T1000 (cell line): Measurements from ENCODE around the gene MSMB.
"Not testable (repeated sequence)": the region's sequence is repeated elsewhere in the genome, so short reads cannot be mapped to it uniquely, and the experiment has no call there.

ENCODE experiments used
- DNase-seq: peaks from one replicate; lab custom pipeline; 2025; ENCODE audit warnings: mixed read lengths; lab: John Stamatoyannopoulos, UW

The MSMB gene

GRCh38 chr10:46046261-46046660 lies at the start of gene MSMB:
MSMB (minus strand) TSS chr10:46046269; CDS start chr10:46046237, 32 bp downstream.
- DNase-seq, result no peak

GRCh38 chr10:46094931-46095750 lies 49.1 kb upstream of the MSMB start:
- DNase-seq, result no peak

DNA sequence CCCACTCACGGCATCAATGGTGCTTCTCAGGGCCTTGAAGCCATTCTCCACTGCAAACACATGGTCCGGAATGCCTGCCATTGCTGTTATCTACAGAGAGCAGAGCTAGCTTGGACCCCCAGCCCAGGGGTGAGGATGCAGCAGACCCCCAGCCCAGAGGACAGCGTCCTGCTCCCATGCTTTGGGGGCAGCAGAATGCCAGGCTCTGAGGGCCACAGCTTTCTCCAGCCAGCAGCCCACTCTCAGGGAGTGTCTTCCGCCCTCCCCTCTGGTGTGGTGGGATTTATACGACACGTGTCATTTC lies 48.1 kb upstream of the MSMB start:
- no peak for DNase-seq

- DNase-seq, result not testable (repeated sequence)
Measured at GRCh38 chr10:46093316-46094196, 47.5 kb upstream of the MSMB start.

DNA sequence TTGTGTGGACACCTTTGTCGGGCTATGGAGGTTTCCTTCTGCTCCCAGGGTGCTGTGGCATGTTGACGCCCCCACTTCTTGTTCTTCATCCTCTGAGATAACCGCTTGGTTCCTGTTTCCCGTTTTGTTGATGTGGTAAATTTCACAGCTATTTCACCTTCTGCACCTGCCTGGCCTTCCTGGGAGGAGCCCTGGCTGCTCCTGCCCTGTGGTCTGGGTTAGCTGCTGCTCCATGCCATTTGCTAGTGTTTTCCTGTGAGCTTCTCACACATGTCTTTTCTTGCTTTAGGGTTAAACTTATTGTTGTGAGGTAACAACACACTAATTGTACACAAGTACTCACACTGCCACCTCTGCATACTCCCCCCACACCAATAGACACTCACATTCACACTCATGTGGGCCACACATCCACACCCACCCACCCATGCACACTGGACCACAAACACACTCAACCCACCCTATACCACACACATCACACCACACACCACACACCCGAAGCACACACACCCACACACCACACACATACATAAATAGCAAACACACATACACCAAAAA lies 46.5 kb upstream of the MSMB start:
- DNase-seq, result no peak

DNA sequence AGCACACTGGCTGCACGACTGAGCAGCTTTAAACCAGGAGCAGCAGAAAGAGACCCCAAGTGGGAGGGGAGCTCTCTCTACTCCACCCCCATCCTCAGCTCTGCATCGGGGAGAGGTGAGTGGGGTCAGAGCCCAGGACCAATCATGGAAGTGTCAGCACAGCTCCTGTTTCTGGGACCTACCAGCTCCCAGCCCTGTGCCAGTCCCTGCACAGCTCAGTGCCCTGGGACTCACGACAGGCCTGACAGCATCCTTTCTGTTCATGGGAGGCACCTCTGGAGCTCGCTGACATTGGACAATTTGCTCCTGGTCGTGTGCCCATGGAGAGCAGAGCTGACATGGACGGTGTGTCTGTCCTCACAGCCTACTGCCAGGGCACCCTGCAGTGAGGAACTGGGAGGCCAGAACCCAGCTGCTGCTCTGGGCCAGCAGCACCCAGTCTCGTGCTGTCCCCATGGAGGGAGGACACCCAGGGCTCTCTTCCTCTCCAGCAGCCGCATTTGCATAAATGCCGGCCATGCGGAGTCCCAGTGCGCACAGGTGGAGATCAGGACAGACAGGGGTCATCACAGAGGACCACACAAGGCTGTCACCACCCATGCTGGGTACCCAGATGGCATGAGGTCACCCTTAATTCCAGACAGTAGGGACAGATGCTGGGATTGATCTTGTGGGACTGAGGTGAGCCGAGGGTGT lies 45.9 kb upstream of the MSMB start:
- DNase-seq, result no peak

GRCh38 chr10:46091080-46091827 lies 45.2 kb upstream of the MSMB start:
- DNase-seq, result no peak

DNA sequence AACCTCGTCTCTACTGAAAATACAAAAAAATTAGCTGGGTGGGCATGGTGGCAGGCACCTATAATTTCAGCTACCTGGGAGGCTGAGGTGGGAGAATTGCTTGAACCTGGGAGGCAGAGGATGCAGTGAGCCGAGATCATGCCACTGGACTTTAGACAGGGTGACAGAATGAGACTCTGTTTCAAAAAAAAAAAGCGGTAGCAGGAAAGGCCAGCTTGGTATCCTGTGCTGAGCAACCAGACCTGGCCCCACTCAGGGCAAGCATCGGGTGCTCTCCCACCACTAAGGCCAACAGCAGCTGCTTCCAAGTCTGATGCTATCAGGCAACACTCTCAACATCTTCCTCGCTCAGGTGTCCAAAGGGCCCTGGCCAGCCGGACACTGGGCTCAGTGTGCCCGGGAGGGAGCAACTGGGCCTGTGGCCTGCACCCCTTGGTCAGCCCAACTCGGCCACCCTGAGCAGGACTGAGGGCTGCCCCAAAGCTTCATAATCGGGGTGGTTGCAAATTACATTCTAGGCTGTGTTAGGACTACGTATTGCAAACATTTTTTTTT lies 44.3 kb upstream of the MSMB start:
- no peak for DNase-seq

DNA sequence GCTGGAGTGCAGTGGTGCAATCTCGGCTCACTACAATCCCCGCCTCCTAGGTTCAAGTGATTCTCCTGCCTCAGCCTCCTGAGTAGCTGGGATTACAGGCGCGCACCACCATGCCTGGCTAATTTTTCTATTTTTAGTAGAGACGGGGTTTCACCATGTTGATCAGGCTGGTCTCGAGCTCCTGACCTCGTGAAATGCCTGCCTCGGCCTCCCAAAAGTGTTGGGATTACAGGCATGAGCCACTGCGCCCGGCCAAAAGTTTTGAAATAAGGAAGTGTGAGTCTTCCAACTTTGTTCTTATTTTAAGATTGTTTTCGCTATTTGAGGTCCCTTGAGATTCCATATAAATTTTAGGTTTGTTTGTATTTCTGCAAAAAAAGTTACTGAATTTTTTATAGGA lies 41.3 kb upstream of the MSMB start:
- not testable (repeated sequence) for DNase-seq

DNA sequence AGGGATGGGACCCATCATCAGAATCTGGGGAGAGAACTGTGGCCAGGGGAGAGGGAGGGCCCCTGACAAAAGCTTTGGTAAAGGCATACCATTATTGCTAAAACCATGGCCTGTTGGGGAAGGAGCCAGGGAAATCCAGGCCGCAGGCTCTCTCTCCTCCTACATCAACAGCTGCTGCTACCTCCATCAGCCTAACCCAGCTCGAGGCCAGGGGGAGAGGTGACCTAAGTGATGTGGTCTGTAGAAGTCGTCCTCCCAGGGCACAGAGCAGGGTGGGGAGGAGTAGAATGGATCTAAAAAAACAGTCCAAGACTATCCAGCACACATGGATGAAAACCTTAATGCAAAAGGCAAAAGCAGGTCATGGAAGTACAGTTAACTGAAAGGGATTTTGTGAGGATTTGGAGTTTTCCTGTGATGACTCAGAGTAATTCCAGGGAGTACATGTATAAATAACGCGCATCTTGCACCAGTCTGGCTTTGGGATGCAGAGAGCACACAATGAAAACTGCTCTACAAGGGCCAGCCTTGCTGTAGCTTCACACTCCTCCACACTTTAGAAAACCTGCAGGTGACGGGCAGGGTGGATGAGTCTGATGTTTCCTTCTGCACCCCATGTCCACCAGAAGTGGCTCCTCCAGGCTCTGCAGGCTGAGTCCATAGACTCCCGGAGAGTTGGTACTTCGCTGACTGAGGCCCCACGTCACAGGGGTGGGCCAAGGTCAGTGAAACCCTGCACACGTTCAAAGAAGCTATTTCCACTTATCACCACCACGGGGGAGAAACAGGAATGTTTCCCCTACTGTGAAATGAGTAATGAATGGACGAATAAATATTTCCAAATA lies 38.5 kb upstream of the MSMB start:
- DNase-seq, result no peak

- DNase-seq, result no peak
Measured at GRCh38 chr10:46080886-46081285, 34.8 kb upstream of the MSMB start.

DNA sequence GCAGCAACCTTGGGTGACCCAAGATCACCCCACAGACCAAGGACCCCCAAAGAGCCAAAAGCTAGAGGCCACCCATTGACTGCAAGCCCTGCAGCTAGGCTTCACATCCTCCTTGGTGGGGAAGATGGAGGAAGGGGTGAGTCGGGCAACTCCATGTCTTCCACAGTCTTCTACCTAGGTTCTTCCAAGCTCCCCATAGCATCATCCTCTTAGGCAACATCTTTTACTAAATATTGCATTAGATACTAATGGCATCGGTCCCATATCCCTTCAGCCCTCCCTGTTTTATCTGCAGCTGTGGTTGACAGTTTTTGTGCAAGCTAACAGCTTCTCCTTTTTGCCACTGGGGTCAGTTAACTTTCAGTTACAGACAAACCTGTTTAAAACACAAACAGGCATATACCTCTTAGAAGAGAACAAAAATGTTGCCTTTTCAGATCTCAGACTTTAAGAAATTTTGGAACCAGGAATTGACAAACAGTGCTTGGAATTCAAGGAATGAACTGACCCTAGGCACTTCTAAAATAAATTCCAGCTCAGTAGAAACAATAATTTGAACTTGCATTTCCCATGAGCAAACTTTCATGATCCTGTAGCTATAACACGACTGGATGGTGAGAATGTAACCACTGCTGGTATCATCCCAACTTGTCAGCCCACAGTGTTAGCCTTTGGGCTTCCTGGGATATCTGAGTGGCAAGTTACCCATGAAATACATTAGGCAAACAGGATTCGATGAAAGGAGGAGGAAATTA lies 33.9 kb upstream of the MSMB start:
- DNase-seq, result no peak

DNA sequence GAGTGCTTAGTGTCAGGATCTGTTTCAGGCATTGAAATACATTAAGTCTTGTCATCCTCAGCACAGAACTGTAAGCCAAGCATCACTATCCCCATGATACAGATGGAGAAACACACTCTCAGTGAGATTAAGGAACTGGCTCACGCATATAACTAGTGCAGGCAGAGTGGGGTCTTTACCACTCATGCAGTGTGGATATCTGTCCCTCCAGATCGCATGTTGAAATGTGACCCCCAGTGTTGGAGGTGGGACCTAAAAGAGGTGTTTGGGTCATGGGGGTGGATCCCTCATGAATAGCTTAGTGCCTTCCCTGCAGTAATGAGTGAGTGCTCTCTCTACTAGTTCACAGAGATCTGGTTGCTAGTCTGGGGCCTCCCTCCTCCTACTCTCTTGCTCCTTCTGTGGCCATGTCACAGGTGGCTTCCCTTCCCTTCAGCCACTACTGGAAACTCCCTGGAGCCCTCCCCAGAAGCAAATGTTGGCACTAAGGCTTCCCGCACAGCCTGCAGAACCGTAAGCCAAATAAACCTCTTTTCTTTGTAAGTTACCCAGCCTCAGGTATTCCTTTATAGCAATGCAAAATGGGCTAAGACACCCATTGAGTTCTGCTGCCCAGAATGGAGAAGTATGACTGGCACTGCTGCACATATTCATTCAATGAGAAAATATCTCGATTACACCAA lies 31.8 kb upstream of the MSMB start:
- DNase-seq, result no peak

DNA sequence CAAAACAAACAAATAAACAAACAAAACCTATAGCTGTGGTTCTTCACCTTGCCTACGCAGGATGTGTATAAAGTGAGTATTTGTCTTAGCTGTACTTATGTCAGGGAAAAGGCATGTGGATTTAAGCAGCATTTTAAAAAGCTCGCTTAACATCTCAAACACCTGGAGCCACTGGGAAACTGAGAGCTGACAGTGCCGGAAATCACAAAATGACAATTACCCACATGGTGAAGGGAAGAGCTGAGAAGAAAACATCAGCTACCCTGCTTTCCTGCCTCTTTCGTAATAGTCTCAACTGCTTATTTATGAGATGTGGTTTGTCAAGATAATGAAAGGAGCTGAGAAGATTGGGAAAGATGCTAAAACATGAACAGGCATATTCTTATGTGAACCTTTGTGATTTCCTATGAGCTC lies 31.1 kb upstream of the MSMB start:
- DNase-seq, result no peak

- DNase-seq, result no peak
Measured at GRCh38 chr10:46075869-46076268, 29.8 kb upstream of the MSMB start.

- no peak for DNase-seq
Measured at GRCh38 chr10:46074196-46074946, 28.3 kb upstream of the MSMB start.

DNA sequence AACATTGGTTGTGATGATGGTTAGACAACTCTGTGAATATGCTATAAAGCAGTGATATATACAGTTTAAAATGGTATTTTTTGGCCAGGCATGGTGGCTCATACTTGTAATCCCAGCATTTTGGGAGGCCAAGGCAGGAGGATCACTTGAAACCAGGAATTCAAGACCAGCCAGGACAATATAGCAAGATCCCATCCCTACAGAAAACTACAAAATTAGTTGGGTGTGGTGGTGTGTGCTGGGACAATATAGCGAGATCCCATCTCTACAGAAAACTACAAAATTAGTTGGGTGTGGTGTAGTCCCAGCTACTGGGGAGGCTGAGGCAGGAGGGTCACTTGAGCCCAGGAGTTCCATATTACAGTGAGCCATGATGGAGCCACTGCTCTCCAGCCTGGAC lies 27.5 kb upstream of the MSMB start:
- no peak for DNase-seq

GRCh38 chr10:46070749-46071148 lies 24.7 kb upstream of the MSMB start:
- no peak for DNase-seq
